Pancreas (tissue), 10 donors: ENCODE data around the gene MTUS2. TPM values are rescaled to one million over a fixed set of nuclear protein-coding genes. Genes with fewer than 3 reads are reported as not detected.

Experiments
- ATAC-seq, 4 donors: fragments of 200-7000 bp; cut with Tn5 transposase; one replicate each; pipeline versions ENCODE4 v1.8.0 to v1.9.1; 2020; ENCODE audit warnings: mild to moderate bottlenecking in 4 of 4, moderate library complexity in 4 of 4
- DNase-seq, 6 donors: peaks; one replicate each; pipeline ENCODE4 v3.0.0-alpha.2; 2020
- FAIRE-seq: peaks from 2 replicates; lab custom pipeline; 2012; peaks lifted over from hg19 to GRCh38; lab: Jason Lieb, UNC
- H3K27ac ChIP-seq, 4 donors: fragments of 200-600 bp; sonication (generic); 1 replicate in 3 of 4; 2 replicates in 1 of 4; pipeline versions ENCODE4 v1.5.0 to v1.8.0; 2020
- H3K27me3 ChIP-seq, 4 donors: fragments of 200-600 bp; one replicate each; pipeline ENCODE4 v1.8.0; 2021
- H3K36me3 ChIP-seq, 3 donors: fragments of 200-600 bp; sonication (generic) in 1 of 3; one replicate each; pipeline versions ENCODE4 v1.5.0 to v1.8.0; 2020 to 2021
- H3K4me1 ChIP-seq, 3 donors: fragments of 200-600 bp; one replicate each; pipeline ENCODE4 v1.8.0; 2021
- H3K4me3 ChIP-seq, 4 donors: fragments of 200-600 bp; sonication (generic) in 2 of 4; one replicate each; pipeline versions ENCODE4 v1.5.0 to v1.8.0; 2020 to 2021
- H3K9me3 ChIP-seq, 4 donors: fragments of 200-600 bp; one replicate each; pipeline ENCODE4 v1.8.0; 2021
- CTCF ChIP-seq, 4 donors: fragments of 200-600 bp; sonication (generic) in 3 of 4; IDR thresholded peaks; one replicate each; pipeline versions ENCODE4 v1.5.0 to v1.8.0; 2021; ENCODE audit warnings: antibody characterized with exemption in 4 of 4
- WGBS, 2 donors: extraction: QIAGEN DNeasy Blood & Tissue Kit; methylation state at CpG; one replicate each; pipeline ENCODE4 v1.1.7; 2013; 5-methylcytosine and 5-hydroxymethylcytosine counted together
- intact Hi-C, 3 donors: fragments of 100-400 bp; cut with DNase I; formaldehyde crosslinking; loops; one replicate each; pipeline versions ENCODE4 v1.11.1 to v1.14.2; 2022
- polyA plus RNA-seq, 2 donors: library from polyadenylated mRNA; stranded (reverse); fragments of 200-250 nt; gene quantifications; one replicate each; pipeline ENCODE4 v1.2.3, GENCODE V29; 2013
- total RNA-seq, 6 donors: library from RNA; stranded (reverse); fragmentation: NEBNext Ultra II Directional in 4 of 6; extraction: Animal tissue kit (Norgen Biotek cat#: 25700) in 4 of 6; gene quantifications; one replicate each; pipeline versions ENCODE4 v1.2.1 to v1.2.4, GENCODE V29; 2021 to 2023
- donor health status: healthy with polysubstance abuse.
- donor health status: DM: no; HTN: no; CAD: no; lungs with moderate emphysema.
- donor health status: DM: no; HTN: no; CAD: no.
- donor health status: control.
- donor health status: control.
- donor health status: Bipolar disorder and iron deficiency.
- donor health status: DM: yes; HTN: yes; CAD: no.
- donor health status: DM: no; HTN: no; CAD: no.
- donor health status: DM: no; HTN: no; CAD: no.
- donor health status: DM: yes; HTN: yes; CAD: no.

Gene MTUS2
- total and polyA plus RNA-seq, 8 donors: 2.2 to 9.0 (median 4.8) TPM

- no peaks in the 10 kb centered on the region for H3K27me3 ChIP-seq
These were observed 576.3 kb downstream of the MTUS2 start for GRCh38 chr13:29396446-29396845.

GRCh38 chr13:29397265-29397664 is 577.1 kb downstream of the MTUS2 start:
- H3K36me3 ChIP-seq: no peaks in the 10 kb centered on the region
- intact Hi-C loops: no loop called here
- TF ChIP-seq CTCF (IDR thresholded peaks at IDR 0.05): no peak
- no peak overlapping the region for H3K27ac ChIP-seq
- DNase-seq (no peak), FAIRE-seq (no peak), ATAC-seq (no peak)
- H3K4me1 ChIP-seq: no peaks in the 10 kb centered on the region
- 68 to 78% methylated on average over 3 of the region's 3 CpGs for WGBS, 2 donors
- no peaks in the 10 kb centered on the region for H3K27me3 ChIP-seq
- no peaks in the 10 kb centered on the region for H3K9me3 ChIP-seq
- H3K4me3 ChIP-seq: no peak overlapping the region

More at GRCh38 chr13:29396446-29396845, 576.3 kb downstream of the MTUS2 start:
- Histone ChIP-seq H3K4me1 (no peaks in the 10 kb centered on the region), H3K36me3 (no peaks in the 10 kb centered on the region), H3K4me3 (no peak overlapping the region), H3K9me3 (no peaks in the 10 kb centered on the region), H3K27ac (no peak overlapping the region)
- no peak for TF ChIP-seq CTCF (IDR thresholded peaks at IDR 0.05)
- intact Hi-C loops: no loop called here
- WGBS, 2 donors: 67 to 74% methylated on average over 2 of the region's 2 CpGs
- FAIRE-seq (no peak), DNase-seq (no peak), ATAC-seq (no peak)

GRCh38 chr13:29402166-29402636 is 582.1 kb downstream of the MTUS2 start:
- ATAC-seq (peak in 1 of 4 donors; percentile 29), DNase-seq (no peak), FAIRE-seq (no peak)
- no peak overlapping the region for H3K4me3 ChIP-seq
- intact Hi-C loops: no loop called here
- no peaks in the 10 kb centered on the region for H3K4me1 ChIP-seq
- no peak for TF ChIP-seq CTCF (IDR thresholded peaks at IDR 0.05)
- WGBS, 2 donors: 15 to 26% methylated on average over 5 of the region's 5 CpGs
- H3K27me3 ChIP-seq: no peaks in the 10 kb centered on the region
- no peaks in the 10 kb centered on the region for H3K9me3 ChIP-seq
- H3K36me3 ChIP-seq: no peaks in the 10 kb centered on the region
- no peak overlapping the region for H3K27ac ChIP-seq

GRCh38 chr13:29405401-29405800 is 585.3 kb downstream of the MTUS2 start:
- DNase-seq (no peak), FAIRE-seq (no peak), ATAC-seq (no peak)
- 72 to 73% methylated on average over 7 to 8 of the region's 8 CpGs for WGBS, 2 donors
- intact Hi-C loops: no loop called here
- Histone ChIP-seq H3K9me3 (no peaks in the 10 kb centered on the region), H3K27ac (no peak overlapping the region), H3K36me3 (no peaks in the 10 kb centered on the region), H3K27me3 (no peaks in the 10 kb centered on the region), H3K4me3 (no peak overlapping the region), H3K4me1 (no peaks in the 10 kb centered on the region)
- TF ChIP-seq CTCF (IDR thresholded peaks at IDR 0.05): no peak

- Histone ChIP-seq H3K4me3 (no peak overlapping the region), H3K36me3 (no peaks in the 10 kb centered on the region), H3K9me3 (no peaks in the 10 kb centered on the region), H3K27ac (no peak overlapping the region), H3K27me3 (no peaks in the 10 kb centered on the region), H3K4me1 (no peaks in the 10 kb centered on the region)
- DNase-seq (no peak), FAIRE-seq (no peak), ATAC-seq (no peak)
- no peak for TF ChIP-seq CTCF (IDR thresholded peaks at IDR 0.05)
- intact Hi-C loops: no loop called here
- 87 to 98% methylated on average over 2 of the region's 2 CpGs for WGBS, 2 donors
These were observed 591.3 kb downstream of the MTUS2 start for GRCh38 chr13:29411481-29411880.
